ENCODE data around the gene TYMS. TPM values are rescaled to one million over a fixed set of nuclear protein-coding genes. Genes with fewer than 3 reads are reported as not detected.

Gene TYMS
- total RNA-seq, 2 donors from 2014 or later = 81.9 to 90.0 TPM

GRCh38 chr18:658001-658946 lies 821 bp downstream of the TYMS start:
- Mint-ChIP-seq H3K27me3 (ENCODE audit: insufficient read depth) (peaks cover 2% of the 10 kb centered on the region), H3K9me3 (peaks cover 13% of the 10 kb centered on the region), H3K27ac (peak overlapping the region; percentile 89), H3K4me3 (peak overlapping the region; percentile 76), H3K36me3 (ENCODE audit: low read depth) (peaks cover 36% of the 10 kb centered on the region), H3K4me1 (peaks cover 17% of the 10 kb centered on the region)
- 4 to 12% methylated on average over 13 to 72 of the region's 72 CpGs for WGBS, 2 experiments (ENCODE audit: insufficient coverage in 1 of 2, insufficient read length in 1 of 2)
- H3K27ac ChIP-seq (ENCODE audit: low read depth, low read length) = peak overlapping the region; percentile 91
- H3K9me3 ChIP-seq (ENCODE audit: control insufficient read depth, low read length) = peaks cover 24% of the 10 kb centered on the region
- H3K4me1 ChIP-seq (ENCODE audit: control insufficient read depth, insufficient read depth, low read length) = no peaks in the 10 kb centered on the region
- no peaks in the 10 kb centered on the region for H3K27me3 ChIP-seq (ENCODE audit: control insufficient read depth, insufficient read depth, low read length, poor library complexity, severe bottlenecking)
- DNase-seq = peak; percentile 96
- no peak for TF ChIP-seq CTCF (conservative IDR thresholded peaks at IDR 0.05)
- peaks cover 34% of the 10 kb centered on the region for H3K36me3 ChIP-seq (ENCODE audit: control insufficient read depth, insufficient read depth, low read length)
- peak overlapping the region; percentile 88 for H3K4me3 ChIP-seq (ENCODE audit: low read length)
- peak overlapping the region; percentile 66 for H3K9ac ChIP-seq (ENCODE audit: extremely low read depth, low read length, poor library complexity, severe bottlenecking)

- H3K9me3 ChIP-seq (ENCODE audit: control insufficient read depth, low read length) = peaks cover 24% of the 10 kb centered on the region
- H3K4me1 ChIP-seq (ENCODE audit: control insufficient read depth, insufficient read depth, low read length) = no peaks in the 10 kb centered on the region
- Mint-ChIP-seq H3K4me1 (peaks cover 12% of the 10 kb centered on the region), H3K27me3 (ENCODE audit: insufficient read depth) (peaks cover 2% of the 10 kb centered on the region), H3K36me3 (ENCODE audit: low read depth) (peaks cover 36% of the 10 kb centered on the region), H3K4me3 (peak overlapping the region; percentile 76), H3K27ac (no peak overlapping the region), H3K9me3 (peaks cover 13% of the 10 kb centered on the region)
- no peak for DNase-seq
- no peak overlapping the region for H3K9ac ChIP-seq (ENCODE audit: extremely low read depth, low read length, poor library complexity, severe bottlenecking)
- peaks cover 34% of the 10 kb centered on the region for H3K36me3 ChIP-seq (ENCODE audit: control insufficient read depth, insufficient read depth, low read length)
- 88 to 96% methylated on average over 7 to 10 of the region's 10 CpGs for WGBS, 2 experiments (ENCODE audit: insufficient coverage in 1 of 2, insufficient read length in 1 of 2)
- H3K4me3 ChIP-seq (ENCODE audit: low read length) = peak overlapping the region; percentile 88
- no peaks in the 10 kb centered on the region for H3K27me3 ChIP-seq (ENCODE audit: control insufficient read depth, insufficient read depth, low read length, poor library complexity, severe bottlenecking)
- TF ChIP-seq CTCF (conservative IDR thresholded peaks at IDR 0.05) = no peak
- no peak overlapping the region for H3K27ac ChIP-seq (ENCODE audit: low read depth, low read length)
Measured at GRCh38 chr18:658947-659533, 1.6 kb downstream of the TYMS start.

- Histone ChIP-seq H3K9ac (ENCODE audit: extremely low read depth, low read length, poor library complexity, severe bottlenecking) (no peak overlapping the region), H3K9me3 (ENCODE audit: control insufficient read depth, low read length) (peaks cover 24% of the 10 kb centered on the region), H3K36me3 (ENCODE audit: control insufficient read depth, insufficient read depth, low read length) (peaks cover 34% of the 10 kb centered on the region), H3K27me3 (ENCODE audit: control insufficient read depth, insufficient read depth, low read length, poor library complexity, severe bottlenecking) (no peaks in the 10 kb centered on the region), H3K27ac (ENCODE audit: low read depth, low read length) (no peak overlapping the region), H3K4me3 (ENCODE audit: low read length) (peak overlapping the region; percentile 88), H3K4me1 (ENCODE audit: control insufficient read depth, insufficient read depth, low read length) (no peaks in the 10 kb centered on the region)
- peaks cover 2% of the 10 kb centered on the region for H3K27me3 Mint-ChIP-seq (ENCODE audit: insufficient read depth)
- H3K9me3 Mint-ChIP-seq = peaks cover 13% of the 10 kb centered on the region
- no peak for DNase-seq
- 94 to 100% methylated on average over 4 to 6 of the region's 6 CpGs for WGBS, 2 experiments (ENCODE audit: insufficient coverage in 1 of 2, insufficient read length in 1 of 2)
- H3K27ac Mint-ChIP-seq = no peak overlapping the region
- peaks cover 36% of the 10 kb centered on the region for H3K36me3 Mint-ChIP-seq (ENCODE audit: low read depth)
- H3K4me1 Mint-ChIP-seq = peaks cover 12% of the 10 kb centered on the region
- no peak for TF ChIP-seq CTCF (conservative IDR thresholded peaks at IDR 0.05)
- peak overlapping the region; percentile 76 for H3K4me3 Mint-ChIP-seq
Measured at GRCh38 chr18:659597-659996, 2.1 kb downstream of the TYMS start.
